ENCODE data around the gene TSHZ3. TPM values are rescaled to one million over a fixed set of nuclear protein-coding genes. Genes with fewer than 3 reads are reported as not detected.

The TSHZ3 gene
- total and polyA plus RNA-seq, 8 donors: 0.87 to 14.3 (median 5.9) TPM

- H3K27ac ChIP-seq: no peak overlapping the region
- no peak for TF ChIP-seq CTCF (IDR thresholded peaks at IDR 0.05)
- no peak for TF ChIP-seq POLR2AphosphoS5 (IDR thresholded peaks at IDR 0.05)
- no peak for TF ChIP-seq POLR2A (IDR thresholded peaks at IDR 0.05)
- TF ChIP-seq EP300 (IDR thresholded peaks at IDR 0.05): no peak
- no peaks in the 10 kb centered on the region for H3K9me3 ChIP-seq
- no peaks in the 10 kb centered on the region for H3K4me1 ChIP-seq
- peak in 1 of 2 donors; percentile 25 for DNase-seq
- no peaks in the 10 kb centered on the region for H3K27me3 ChIP-seq
- intact Hi-C loops (cut with DNase I; ENCODE audit: low total_unique reads): no loop called here
- no peaks in the 10 kb centered on the region for H3K36me3 ChIP-seq
- 54 to 69% (median 65%) methylated on average over 5 of the region's 5 CpGs for WGBS, 5 donors
- no peak overlapping the region for H3K4me3 ChIP-seq
Observed at GRCh38 chr19:31232180-31232579, 117.1 kb downstream of the TSHZ3 start.

GRCh38 chr19:31231237-31231636 is 118.0 kb downstream of the TSHZ3 start:
- Histone ChIP-seq H3K27me3 (no peaks in the 10 kb centered on the region), H3K27ac (no peak overlapping the region), H3K9me3 (no peaks in the 10 kb centered on the region), H3K4me3 (no peak overlapping the region), H3K36me3 (no peaks in the 10 kb centered on the region), H3K4me1 (no peaks in the 10 kb centered on the region)
- intact Hi-C loops (cut with DNase I; ENCODE audit: low total_unique reads): no loop called here
- no peak for TF ChIP-seq EP300 (IDR thresholded peaks at IDR 0.05)
- no peak for TF ChIP-seq CTCF (IDR thresholded peaks at IDR 0.05)
- TF ChIP-seq POLR2A (IDR thresholded peaks at IDR 0.05): no peak
- TF ChIP-seq POLR2AphosphoS5 (IDR thresholded peaks at IDR 0.05): no peak
- DNase-seq: no peak
- WGBS, 5 donors: 84 to 87% (median 86%) methylated on average over 6 of the region's 6 CpGs

- TF ChIP-seq EP300 (IDR thresholded peaks at IDR 0.05) (no peak), POLR2AphosphoS5 (IDR thresholded peaks at IDR 0.05) (no peak), POLR2A (IDR thresholded peaks at IDR 0.05) (no peak), CTCF (IDR thresholded peaks at IDR 0.05) (no peak)
- 77 to 92% (median 82%) methylated on average over 4 of the region's 4 CpGs for WGBS, 5 donors
- DNase-seq: no peak
- Histone ChIP-seq H3K27ac (no peak overlapping the region), H3K4me3 (no peak overlapping the region), H3K9me3 (no peaks in the 10 kb centered on the region), H3K27me3 (no peaks in the 10 kb centered on the region), H3K36me3 (no peaks in the 10 kb centered on the region), H3K4me1 (peaks cover 0 to 9% (median 0%) of the 10 kb centered on the region in 4 donors)
- intact Hi-C loops (cut with DNase I; ENCODE audit: low total_unique reads): no loop called here
Observed at GRCh38 chr19:31226151-31226935, 122.9 kb downstream of the TSHZ3 start.

Data from stomach (tissue), 9 donors.